GM18951 (cell line): ENCODE data around the gene ELOVL7.
"Not testable (repeated sequence)": the region's sequence is repeated elsewhere in the genome, so short reads cannot be mapped to it uniquely, and the experiment has no call there.

ENCODE experiments used
- POLR2A ChIP-seq: IDR thresholded peaks from 4 replicates; pipeline ENCODE4 v1.6.1; 2011; ENCODE audit warnings: mild to moderate bottlenecking; ENCODE audit not compliant: insufficient read length, insufficient read depth; ENCODE audit errors: extremely low read depth
- in situ Hi-C: fragments of 300-500 bp; cut with MboI; formaldehyde crosslinking; loops from one replicate; pipeline ENCODE4 v1.12.0; 2022; ENCODE audit warnings: low sequenced_read_pairs, mixed read lengths, inconsistent platforms; ENCODE audit not compliant: unreplicated experiment

The ELOVL7 gene

GRCh38 chr5:60843936-60844905, at the start of gene ELOVL7:
Gene ELOVL7, minus strand, starts transcription at chr5:60844269. Its CDS starts 56,872 bp downstream, at chr5:60787397.
- peak; percentile 36 for TF ChIP-seq POLR2A
- in situ Hi-C loops = no loop called here

- TF ChIP-seq POLR2A = no peak
- in situ Hi-C loops = no loop called here
Observed at GRCh38 chr5:60893521-60893920, 49.5 kb upstream of the ELOVL7 start.

GRCh38 chr5:60891667-60892066, 47.6 kb upstream of the ELOVL7 start:
- in situ Hi-C loops = no loop called here
- no peak for TF ChIP-seq POLR2A

GRCh38 chr5:60888359-60889061, 44.4 kb upstream of the ELOVL7 start:
- in situ Hi-C loops = no loop called here

GRCh38 chr5:60887746-60888145, 43.7 kb upstream of the ELOVL7 start:
- no peak for TF ChIP-seq POLR2A
- in situ Hi-C loops = no loop called here

More at GRCh38 chr5:60888359-60889061, 44.4 kb upstream of the ELOVL7 start:
- no peak for TF ChIP-seq POLR2A

GRCh38 chr5:60887096-60887495, 43.0 kb upstream of the ELOVL7 start:
- in situ Hi-C loops = no loop called here
- TF ChIP-seq POLR2A = no peak

- in situ Hi-C loops = no loop called here
- no peak for TF ChIP-seq POLR2A
Observed at GRCh38 chr5:60886158-60886557, 42.1 kb upstream of the ELOVL7 start.

GRCh38 chr5:60883229-60883628, 39.2 kb upstream of the ELOVL7 start:
- in situ Hi-C loops = no loop called here
- TF ChIP-seq POLR2A = no peak

- in situ Hi-C loops = no loop called here
- no peak for TF ChIP-seq POLR2A
Observed at GRCh38 chr5:60872892-60873291, 28.8 kb upstream of the ELOVL7 start.

GRCh38 chr5:60870857-60871256, 26.8 kb upstream of the ELOVL7 start:
- in situ Hi-C loops = no loop called here
- no peak for TF ChIP-seq POLR2A

- in situ Hi-C loops = not testable (repeated sequence)
Observed at GRCh38 chr5:60860572-60860971, 16.5 kb upstream of the ELOVL7 start.

GRCh38 chr5:60856066-60856465, 12.0 kb upstream of the ELOVL7 start:
- in situ Hi-C loops = no loop called here

GRCh38 chr5:60852940-60853339, 8.9 kb upstream of the ELOVL7 start:
- no peak for TF ChIP-seq POLR2A
- in situ Hi-C loops = no loop called here

More at GRCh38 chr5:60856066-60856465, 12.0 kb upstream of the ELOVL7 start:
- no peak for TF ChIP-seq POLR2A

- no peak for TF ChIP-seq POLR2A
- in situ Hi-C loops = no loop called here
Observed at GRCh38 chr5:60852317-60852716, 8.2 kb upstream of the ELOVL7 start.
